Suppressor macrophage treated with lipopolysaccharide for 1 hour (primary cell): ENCODE data around the gene ASB14.
"Not testable (repeated sequence)": the region's sequence is repeated elsewhere in the genome, so short reads cannot be mapped to it uniquely, and the experiment has no call there.

Experiments
- DNase-seq, 3 donors: peaks; one replicate each; pipeline ENCODE4 v3.0.0-alpha.2; 2020 to 2022

Gene ASB14

DNA sequence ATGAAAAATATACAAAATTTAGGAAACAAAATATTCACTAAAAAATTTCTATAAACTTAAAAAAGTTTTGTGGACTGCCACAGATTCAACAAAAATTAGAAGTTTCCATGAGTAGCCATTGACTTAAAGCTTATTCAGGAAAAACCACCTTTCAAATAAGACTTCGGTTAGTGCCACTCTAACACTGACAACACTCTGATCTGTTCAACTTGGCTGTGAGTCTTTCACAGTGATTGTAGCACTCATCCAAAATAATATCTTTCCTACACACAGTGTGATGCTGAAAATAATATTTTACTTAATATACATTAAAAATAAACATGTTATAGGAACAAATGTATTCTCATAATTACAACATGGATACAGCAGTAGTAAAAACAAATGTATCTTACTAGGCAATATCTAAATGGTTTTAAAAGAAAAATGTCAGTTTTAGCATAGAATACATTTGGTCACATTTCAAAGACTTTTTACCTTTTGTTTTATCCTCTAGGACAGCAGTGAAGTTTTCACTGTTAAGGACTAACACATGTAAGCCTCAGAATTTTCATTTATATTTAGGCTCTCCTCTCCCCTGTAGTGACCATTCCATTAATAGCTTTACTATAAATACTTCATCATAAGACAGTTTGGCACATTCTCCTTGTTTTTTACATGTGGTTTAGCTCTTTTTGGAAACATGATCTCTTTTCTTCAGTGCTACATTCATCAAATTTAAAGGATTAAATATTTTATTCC lies at the start of gene ASB14:
Gene ASB14 (minus strand): TSS at position 527 of the 738 bp plus-strand sequence. CDS start 652 bp downstream, outside the sequence.
- DNase-seq = no peak

DNA sequence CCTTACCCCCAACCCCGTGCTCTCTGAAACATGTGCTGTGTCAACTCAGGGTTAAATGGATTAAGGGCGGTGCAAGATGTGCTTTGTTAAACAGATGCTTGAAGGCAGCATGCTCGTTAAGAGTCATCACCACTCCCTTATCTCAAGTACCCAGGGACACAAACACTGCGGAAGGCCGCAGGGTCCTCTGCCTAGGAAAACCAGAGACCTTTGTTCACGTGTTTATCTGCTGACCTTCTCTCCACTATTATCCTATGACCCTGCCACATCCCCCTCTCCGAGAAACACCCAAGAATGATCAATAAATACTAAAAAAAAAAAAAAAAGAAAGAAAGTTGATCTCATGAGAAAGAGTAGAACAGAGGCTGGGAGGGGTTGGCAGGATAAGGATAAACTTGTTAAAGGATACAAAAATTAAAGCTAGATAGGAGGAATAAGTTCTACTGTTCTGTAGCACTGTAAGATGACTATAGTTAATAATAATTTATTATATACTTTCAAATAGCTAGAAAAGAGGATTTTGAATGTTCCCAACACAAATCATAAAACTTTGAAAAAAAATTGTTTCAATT lies 46.7 kb upstream of the ASB14 start:
- not testable (repeated sequence) for DNase-seq

DNA sequence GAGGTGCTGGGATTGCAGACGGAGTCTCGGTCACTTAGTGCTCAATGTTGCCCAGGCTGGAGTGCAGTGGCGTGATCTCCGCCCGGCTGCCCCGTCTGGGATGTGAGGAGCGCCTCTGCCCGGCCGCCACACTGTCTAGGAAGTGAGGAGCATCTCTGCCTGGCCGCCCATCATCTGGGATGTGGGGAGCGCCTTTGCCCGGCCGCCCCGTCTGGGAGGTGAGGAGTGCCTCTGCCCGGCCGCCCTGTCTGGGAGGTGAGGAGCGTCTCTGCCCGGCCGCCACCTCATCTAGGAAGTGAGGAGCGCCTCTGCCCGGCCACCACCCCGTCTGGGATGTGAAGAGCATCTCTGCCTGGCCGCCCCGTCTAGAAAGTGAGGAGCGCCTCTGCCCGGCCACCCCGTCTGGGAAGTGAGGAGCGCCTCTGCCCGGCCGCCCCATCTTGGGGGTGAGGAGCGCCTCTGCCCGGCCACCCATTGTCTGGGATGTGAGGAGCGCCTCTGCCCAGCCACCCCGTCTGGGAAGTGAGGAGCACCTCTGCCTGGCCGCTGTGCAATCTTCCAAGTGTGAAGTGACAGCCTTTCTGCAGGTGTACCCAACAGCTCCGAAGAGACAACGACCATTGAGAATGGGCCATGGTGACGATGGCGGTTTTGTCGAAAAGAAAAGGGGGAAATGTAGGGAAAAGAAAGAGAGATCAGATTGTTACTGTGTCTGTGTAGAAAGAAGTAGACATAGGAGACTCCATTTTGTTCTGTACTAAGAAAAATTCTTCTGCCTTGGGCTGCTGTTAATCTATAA lies 46.0 kb upstream of the ASB14 start:
- DNase-seq = not testable (repeated sequence)

DNA sequence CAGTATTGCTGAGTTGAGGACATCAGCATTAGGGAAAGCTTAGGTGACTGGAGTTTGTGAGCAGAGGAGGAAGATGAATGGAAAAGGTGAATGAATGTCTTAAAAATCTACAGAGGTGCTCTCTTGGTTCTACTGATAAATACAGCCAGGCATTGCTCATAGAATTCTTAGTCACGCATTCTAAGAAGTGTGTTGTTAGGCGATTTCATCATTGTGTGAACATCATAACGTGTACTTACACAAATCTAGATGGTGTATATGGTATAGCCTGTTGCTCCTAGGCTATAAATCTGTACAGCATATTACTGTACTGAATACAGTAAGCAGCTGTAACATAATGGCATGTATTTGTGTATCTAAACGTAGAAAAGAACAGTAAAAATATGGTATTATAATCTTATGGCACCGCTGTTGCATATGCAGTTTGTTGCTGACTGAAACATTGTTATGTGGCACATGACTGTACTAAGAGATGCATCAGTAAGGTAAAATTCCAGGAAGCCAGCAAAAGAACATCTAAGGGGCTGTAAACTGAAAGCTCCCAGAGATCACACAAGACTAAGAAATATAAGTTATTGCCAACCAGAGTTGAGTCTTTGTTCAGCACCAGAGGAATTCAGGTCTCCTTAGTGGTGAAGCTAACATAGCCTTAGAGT lies 42.9 kb upstream of the ASB14 start:
- DNase-seq = no peak

DNA sequence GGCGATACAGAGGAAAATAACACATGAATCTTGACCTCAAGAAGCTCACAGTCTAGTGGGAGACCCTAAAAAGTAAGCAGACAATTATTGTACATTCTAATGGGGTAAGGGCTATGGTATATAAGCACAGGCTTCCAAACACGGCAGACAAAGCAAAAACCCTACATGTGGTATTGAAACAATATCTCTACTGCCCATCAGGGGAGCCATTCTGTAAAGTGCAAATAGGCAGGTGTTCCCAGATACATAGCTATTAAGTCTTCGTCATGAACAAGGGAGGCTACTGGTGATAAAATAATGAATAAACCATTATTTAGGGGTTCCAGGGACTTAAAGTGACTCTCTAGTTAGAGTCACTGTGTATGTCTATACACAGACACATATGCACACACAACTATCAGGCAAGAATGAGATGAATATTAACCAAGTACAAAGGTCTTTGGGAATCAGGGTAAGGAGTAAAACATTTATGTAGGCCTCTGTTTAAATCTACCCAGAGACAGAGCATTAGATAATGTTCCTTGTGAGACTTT lies 38.7 kb upstream of the ASB14 start:
- no peak for DNase-seq

DNA sequence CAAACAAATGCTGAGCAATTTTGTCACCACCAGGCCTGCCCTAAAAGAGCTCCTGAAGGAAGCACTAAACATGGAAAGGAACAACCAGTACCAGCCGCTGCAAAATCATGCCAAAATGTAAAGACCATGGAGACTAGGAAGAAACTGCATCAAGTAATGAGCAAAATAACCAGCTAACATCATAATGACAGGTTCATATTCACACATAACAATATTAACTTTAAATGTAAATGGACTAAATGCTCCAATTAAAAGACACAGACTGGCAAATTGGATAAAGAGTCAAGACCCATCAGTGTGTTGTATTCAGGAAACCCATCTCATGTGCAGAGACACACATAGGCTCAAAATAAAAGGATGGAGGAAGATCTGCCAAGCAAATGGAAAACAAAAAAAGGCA lies 34.0 kb upstream of the ASB14 start:
- not testable (repeated sequence) for DNase-seq

DNA sequence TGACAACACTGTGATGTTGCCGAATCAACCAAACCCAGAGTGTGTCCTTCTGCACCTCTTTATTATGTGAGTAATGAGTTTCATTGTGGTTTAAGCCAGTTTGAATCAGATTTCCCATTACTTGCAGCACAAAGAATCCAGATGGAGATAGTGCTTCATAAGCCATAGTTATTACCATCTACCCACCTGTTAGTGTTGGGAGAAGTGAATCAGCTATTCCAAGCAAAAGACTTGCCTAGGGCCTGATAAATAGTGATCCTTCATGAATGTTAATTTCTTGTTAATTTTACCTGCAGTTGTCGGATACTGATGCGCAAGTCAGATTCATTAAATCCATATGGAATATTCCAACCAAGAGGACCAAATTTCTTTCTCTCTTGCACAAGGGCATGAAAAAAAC lies 21.7 kb upstream of the ASB14 start:
- DNase-seq = no peak

DNA sequence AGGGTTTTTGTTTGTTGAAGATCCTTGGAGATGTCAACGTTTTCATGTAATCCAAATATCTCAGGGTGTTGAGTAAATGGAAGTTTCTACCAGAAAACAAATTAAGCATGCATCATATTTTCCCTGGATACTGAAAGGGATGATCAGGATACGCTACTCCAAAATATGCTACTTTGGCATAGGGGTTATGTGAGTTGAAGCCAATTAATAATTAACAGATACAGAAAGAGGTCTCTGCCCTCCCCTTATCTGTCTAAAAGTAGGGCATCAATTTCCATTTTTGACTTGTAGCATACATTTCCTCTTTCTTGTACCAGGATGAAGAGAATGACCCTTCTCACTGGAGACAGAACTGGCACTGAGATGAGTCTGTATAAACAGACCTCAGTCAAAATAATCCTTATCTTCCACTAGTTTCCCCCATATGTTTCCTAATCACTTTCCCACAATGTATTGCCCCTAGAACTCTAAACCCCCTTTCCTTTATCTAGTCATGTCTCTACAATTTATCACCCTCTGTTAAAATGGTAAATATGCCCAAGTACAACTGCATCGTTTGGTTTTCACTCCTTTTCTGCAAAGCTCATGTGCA lies 17.4 kb upstream of the ASB14 start:
- no peak for DNase-seq

DNA sequence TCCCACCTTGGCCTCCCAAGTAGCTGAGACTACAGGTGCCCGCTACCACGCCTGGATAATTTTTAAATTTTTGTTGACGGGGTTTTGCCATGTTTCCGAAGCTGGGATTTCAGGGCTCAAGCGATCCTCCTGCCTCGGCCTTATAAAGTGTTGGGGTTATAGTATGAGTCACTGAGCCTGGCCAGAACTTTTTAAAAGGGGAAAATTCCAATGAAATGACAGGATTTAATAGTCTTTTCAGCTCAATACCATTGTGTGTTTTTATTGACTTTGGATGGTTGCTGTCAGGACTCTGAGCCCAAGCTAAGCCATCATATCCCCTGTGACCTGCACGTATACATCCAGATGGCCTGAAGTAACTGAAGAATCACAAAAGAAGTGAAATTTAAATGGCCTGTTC lies 11.0 kb upstream of the ASB14 start:
- DNase-seq = not testable (repeated sequence)

DNA sequence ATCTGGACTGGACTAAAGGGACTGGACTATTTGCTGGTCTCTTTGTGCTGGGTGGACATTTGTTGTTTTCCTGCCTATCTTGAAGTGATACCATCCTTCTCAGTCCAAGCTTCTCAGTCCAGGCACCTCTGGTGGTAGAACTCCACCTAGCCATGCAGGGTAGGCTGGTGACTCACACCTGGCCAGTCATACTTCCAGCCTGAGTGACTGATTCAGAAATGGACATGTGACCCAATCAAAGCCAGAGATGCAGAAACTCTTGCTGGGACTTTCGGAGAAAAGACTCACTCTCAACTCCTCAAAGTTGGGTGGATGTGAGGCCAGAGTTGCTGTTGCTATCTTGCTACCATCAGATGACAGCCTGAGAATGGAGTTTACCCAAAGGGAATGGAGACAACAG lies 5.6 kb upstream of the ASB14 start:
- DNase-seq = peak; percentile 21 to 43 (median 38)

DNA sequence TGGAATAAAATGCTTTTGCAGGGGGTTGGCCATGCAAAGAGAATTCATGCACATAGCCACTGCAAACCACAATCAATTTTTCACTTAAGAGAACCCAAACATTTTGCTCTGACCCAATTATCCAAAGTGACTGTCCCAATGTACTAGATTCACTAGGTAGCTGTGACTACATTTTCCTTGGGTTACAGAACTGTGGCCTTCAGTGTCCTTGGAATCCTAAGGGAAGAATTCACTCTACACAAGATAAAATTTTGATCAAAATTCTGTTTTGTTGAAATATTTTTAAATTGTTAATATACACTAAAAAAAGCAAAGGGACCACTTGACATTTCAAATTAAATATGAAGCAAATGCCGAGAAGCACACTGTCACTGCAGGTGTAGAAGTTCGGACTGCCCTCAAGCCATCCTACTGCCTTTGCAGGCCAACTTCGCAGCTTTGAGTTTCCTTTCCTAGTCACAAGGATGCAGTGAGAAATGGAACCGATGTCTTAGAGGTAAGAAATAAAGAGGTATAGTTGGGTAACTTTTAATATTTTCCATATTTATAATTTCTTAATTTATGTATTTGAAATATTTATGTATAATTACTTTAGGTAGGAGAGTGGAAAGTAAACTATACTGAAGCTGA lies 527 bp upstream of the ASB14 start:
- DNase-seq = no peak

DNA sequence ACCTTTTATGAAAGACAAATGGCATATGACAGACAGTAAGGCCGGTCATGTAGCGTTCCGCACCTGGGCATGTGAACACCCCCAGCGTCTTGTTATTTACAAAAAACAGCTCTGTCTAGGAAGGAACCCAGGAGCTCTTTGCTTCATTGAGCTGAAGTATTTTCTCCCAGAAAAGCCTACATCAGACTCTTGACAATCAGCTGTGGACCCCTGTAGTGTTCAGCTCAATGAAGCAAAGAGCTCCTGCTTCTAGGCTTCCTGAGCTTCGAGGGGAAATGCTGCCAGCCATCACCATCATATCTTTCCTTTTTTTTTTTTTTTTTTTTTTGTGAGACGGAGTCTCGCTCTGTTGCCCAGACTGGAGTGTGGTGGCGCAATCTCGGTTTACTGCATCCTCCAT lies 4.1 kb downstream of the ASB14 start:
- no peak for DNase-seq

DNA sequence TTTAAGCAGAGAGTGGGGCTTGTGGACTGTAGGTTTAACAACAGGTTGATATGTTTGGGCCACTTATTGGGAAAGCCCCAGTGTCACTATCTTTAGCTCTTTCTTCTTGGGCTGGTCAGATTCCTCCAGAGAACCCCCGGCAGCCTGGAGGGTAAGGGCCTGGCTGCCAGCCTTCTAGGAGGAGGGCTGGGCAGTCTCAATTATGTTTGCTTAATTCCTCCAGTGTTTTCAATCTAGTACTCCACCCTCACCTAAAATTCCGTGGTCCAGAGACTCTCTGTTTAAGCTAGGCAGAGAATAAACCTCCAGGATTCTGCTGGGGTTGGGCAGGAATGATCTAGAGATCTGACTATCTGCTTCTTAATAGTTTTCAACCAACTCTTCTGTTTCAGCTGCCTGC lies 5.3 kb downstream of the ASB14 start:
- no peak for DNase-seq

DNA sequence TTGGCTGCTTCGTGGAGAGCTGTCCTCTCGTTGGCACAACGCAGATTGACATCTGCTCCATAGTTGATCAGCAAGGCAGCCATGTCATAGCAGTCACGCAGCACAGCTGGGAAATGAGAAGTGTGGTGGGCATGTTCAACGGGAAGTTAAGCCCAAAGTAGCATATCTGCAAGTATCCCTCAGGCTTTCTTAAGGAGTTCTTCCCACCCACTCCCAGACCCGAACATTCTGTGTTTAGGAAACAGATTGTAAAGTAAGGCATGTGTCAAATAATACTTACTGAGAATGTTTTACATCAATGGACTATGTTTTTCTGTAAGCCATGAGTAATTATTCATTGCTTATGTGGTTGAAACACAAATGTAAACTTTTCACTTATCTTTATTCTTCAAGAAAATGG lies 9.2 kb downstream of the ASB14 start:
- DNase-seq = peak in 1 of 3 donors; percentile 4

DNA sequence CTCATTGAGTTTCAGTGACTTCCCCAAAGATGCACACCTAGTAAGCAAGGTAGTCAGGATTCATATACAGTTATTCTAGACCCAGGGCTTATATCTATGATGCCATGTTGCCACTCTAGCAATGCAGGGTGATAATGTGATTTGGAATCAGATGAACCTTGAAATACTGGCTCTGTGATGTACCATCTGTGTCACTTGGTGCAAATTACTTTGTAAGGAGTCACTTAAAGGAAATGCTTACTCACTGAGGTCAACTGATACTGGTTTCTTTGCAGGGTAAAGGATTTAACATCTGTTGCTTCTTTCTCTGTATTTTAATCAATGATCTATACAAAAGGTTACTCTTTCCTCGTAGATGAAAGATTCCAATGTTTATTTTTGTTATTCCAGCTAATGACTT lies 10.8 kb downstream of the ASB14 start:
- no peak for DNase-seq

DNA sequence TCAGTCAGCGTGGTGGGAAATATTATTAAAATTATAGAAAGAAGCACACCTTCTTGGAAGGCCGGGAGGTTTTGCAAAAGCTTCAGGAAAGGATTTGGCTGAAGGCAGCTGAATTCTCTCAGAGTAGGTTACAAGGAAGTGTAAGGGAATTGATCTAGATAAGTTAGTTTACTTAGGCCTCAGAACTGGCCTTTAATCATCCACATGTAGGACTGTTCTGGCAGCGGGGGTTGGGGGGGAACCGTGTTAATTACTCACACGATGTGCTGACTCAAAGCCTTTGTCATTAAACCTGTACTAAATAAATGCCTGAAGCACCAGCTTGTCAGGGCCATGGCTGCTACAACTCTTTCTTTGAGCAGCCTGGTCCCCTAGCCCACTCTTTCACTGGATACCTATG lies 12.8 kb downstream of the ASB14 start:
- no peak for DNase-seq

DNA sequence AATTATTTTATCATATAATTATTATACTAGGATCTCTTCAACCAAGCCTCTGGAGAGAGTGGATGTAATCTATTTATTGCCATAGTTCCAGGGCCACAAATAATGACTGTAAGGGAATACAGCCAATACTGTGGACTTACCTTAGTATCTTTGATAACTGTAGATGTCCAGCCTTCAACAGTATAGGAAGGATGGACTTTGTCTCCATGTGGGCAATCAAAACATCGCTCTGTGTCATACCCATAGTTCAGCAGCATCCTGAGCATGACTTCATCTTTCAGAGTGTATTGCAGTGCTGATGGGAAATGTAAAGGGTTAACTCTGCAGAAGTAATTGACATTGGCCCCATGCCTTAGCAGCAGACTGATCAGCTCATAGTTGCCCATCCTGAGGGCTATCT lies 14.2 kb downstream of the ASB14 start:
- DNase-seq = no peak

DNA sequence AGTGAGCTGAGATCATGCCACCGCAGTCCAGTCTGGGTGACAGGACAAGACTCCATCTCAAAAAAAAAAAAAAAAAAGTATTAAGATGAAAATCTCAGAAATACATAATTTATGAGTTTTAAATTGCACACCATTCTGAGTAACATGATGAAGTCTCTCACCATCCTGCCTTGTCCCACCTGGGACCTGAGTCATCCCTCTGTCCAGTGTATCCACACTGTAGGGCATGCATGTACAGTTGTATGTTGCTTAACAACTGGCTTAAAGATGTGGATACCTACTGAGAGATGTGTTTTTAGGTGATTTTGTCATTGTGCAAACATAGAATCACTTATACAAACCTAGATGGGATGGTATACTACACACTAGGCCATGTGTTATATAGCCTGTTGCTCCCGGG lies 17.1 kb downstream of the ASB14 start:
- no peak for DNase-seq

DNA sequence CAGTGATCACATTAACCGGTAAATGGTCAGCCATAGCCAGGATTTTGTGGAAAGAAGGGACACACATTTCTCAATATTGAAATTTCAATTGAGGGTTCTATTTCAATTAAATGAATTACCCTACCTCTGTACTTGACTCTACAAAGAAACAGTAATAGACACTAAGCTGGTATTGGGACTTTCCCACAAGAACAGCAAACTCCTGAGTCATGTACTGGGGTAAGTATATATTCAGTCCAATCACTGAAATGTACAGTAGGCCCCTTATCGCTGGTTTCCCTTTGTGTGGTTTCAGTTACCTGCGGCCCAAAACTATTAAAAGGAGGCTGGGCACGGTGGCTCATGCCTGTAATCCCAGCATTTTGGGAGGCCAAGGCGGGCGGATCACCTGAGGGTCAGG lies 17.6 kb downstream of the ASB14 start:
- peak in 1 of 3 donors; percentile 9 for DNase-seq

DNA sequence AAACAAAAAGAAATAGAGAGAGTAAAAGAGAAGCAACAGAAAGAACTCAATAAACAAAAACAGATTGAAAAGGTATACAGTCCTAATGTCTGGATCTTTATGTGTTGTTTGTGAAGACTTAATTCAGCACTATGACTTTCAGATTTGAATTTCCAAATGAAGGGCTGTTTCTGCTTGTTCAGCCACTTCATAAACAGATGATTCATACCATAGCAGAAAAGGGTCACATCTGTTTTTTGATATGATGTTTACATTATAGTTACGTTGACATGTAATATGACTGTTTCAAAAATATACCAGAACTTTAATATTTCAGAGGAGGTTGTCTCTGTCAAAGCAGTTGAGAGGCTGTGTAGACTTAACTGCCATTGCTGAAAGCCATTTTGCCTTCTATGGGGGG lies 24.1 kb downstream of the ASB14 start:
- no peak for DNase-seq

DNA sequence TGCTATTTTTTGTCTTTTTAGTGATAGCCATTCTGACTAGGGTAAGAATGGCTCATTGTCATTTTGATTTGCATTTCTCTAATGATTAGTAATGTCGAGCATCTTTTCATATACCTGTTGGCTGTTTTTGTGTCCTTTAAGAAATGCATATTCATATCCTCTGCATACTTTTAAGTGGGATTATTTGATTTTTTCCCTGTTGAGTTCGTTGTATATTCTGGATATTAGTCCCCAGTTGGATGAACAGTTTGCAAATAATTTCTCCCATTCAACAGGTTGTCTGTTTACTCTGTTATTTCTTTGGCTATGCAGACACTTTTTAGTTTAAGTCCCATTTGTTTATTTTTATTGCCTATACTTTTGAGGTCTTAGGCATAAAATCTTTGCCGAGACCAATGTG lies 30.6 kb downstream of the ASB14 start:
- DNase-seq = no peak

DNA sequence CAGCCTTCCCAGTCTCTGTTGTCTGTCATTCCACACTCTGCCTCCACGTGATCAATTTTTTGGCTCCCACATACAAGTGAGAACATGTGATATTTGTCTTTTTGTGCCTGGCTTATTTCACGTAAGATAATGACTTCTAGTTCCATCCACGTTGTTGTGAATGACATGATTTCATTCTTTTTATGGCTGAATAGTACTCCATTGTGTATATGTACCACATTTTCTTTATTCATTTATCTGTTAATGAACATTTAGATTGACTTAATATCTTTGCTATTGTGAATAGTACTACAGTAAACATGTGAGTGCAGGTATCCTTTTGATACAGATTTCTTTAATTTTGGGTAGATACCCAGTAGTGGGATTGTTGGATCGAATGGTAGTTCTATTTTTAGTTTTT lies 31.4 kb downstream of the ASB14 start:
- no peak for DNase-seq
